ENCODE measurements around the gene SLC41A2. TPM values are rescaled to one million over a fixed set of nuclear protein-coding genes. Genes with fewer than 3 reads are reported as not detected.

SLC41A2 gene
- total RNA-seq (2012; rRNA removed) (6.8 and 14.4 TPM in 2 replicates), polyA plus RNA-seq (2012; rRNA removed) (1.2 and 1.5 TPM in 2 replicates), Bru-seq, nascent RNA (percentile 48 among the genes with signal in this experiment), BruChase-seq, experiment 1, labeled RNA remaining after a 6-hour chase (percentile 42 among the genes with signal in this experiment), BruChase-seq, experiment 2, labeled RNA remaining after a 2-hour chase (percentile 53 among the genes with signal in this experiment)
- polyA plus RNA-seq (2012; cell fraction: cytosol; rRNA removed) = 0.56 and 1.0 TPM in 2 replicates
- 0.37 and 1.00 TPM in 2 replicates for polyA plus RNA-seq (2012; cell fraction: nucleus; rRNA removed; ENCODE audit: low replicate concordance)
- long read RNA-seq, partial matches to known transcripts = 0 of 6 reads
- long read RNA-seq, other reads (novel, unspliced or antisense) = 6 of 6 reads

GRCh38 chr12:104958001-104958804 lies at the start of gene SLC41A2:
Gene SLC41A2, minus strand, starts transcription at chr12:104958290. Its CDS starts 29,763 bp downstream, at chr12:104928527.
- Histone ChIP-seq H3K4me2 (ENCODE audit: low read depth, low read length) (peak within 1 kb of the TSS; percentile 85), H3K36me3 (ENCODE audit: control insufficient read depth, insufficient read depth, low read length) (no peaks in the 10 kb centered on the region), H2BK5ac (ENCODE audit: low read depth, low read length, poor library complexity, severe bottlenecking) (peak within 1 kb of the TSS; percentile 10), H2AK5ac (ENCODE audit: low read depth, low read length) (peak within 1 kb of the TSS; percentile 13; the same call in 1 of the 2 replicates), H3K27ac (ENCODE audit: insufficient read depth, low read length) (peak within 1 kb of the TSS; percentile 57), H3K18ac (ENCODE audit: low read depth, low read length) (peak within 1 kb of the TSS; percentile 40; the same call in 1 of the 2 replicates), H3K14ac (replicated peaks; ENCODE audit: low read depth, low read length) (peak within 1 kb of the TSS; percentile 53; the same call in 1 of the 2 replicates), H2BK120ac (ENCODE audit: low read depth, low read length) (peak within 1 kb of the TSS; percentile 73), H4K91ac (ENCODE audit: insufficient read depth, low read depth, low read length) (peak within 1 kb of the TSS; percentile 78; the same call in 1 of the 2 replicates), H2BK15ac (ENCODE audit: low read depth, low read length) (peak within 1 kb of the TSS; percentile 60; the same call in 1 of the 3 replicates), H3K9me3 (ENCODE audit: control insufficient read depth, insufficient read depth, low read length) (no peaks in the 10 kb centered on the region), H3K4me1 (ENCODE audit: control insufficient read depth, insufficient read depth, low read length) (peaks cover 10% of the 10 kb centered on the region), H2AK9ac (replicated peaks; ENCODE audit: low read depth, low read length, poor library complexity) (peak within 1 kb of the TSS; percentile 89), H4K8ac (ENCODE audit: low read depth in 2 of 2, low read length in 2 of 2) (peak within 1 kb of the TSS; percentile 77 to 85), H3K23ac (ENCODE audit: low read depth, low read length) (0 out of 2 replicates have a peak within 1 kb of the TSS, but pooled peaks have one; percentile 13), H3K9ac (ENCODE audit: low read depth, low read length) (peak within 1 kb of the TSS; percentile 75), H3K4ac (ENCODE audit: low read depth, low read length) (peak within 1 kb of the TSS; percentile 79), H3K9me1 (ENCODE audit: insufficient read depth, low read length) (no peaks in the 10 kb centered on the region), H2AFZ (replicated peaks; ENCODE audit: low read length, poor library complexity) (peak within 1 kb of the TSS; percentile 98), H3K27me3 (ENCODE audit: control insufficient read depth, insufficient read depth, low read length) (peaks cover 22% of the 10 kb centered on the region), H4K20me1 (ENCODE audit: insufficient read depth, low read length) (no peaks in the 10 kb centered on the region), H2BK20ac (ENCODE audit: low read depth, low read length) (peak within 1 kb of the TSS; percentile 40), H3K4me3 (ENCODE audit: insufficient read depth, low read depth, low read length) (peak within 1 kb of the TSS; percentile 62), H3K79me1 (ENCODE audit: low read depth in 1 of 2, low read length in 2 of 2) (no peaks in the 10 kb centered on the region), H3K56ac (ENCODE audit: extremely low read depth, insufficient read depth, low read length) (no peak within 1 kb of the TSS; the same call in 1 of the 2 replicates), H4K5ac (ENCODE audit: low read depth, low read length) (peak within 1 kb of the TSS; percentile 38)
- TF ChIP-seq CEBPB (IDR thresholded peaks at IDR 0.05; ENCODE audit: low read depth, low read length) (no peak), MAZ (IDR thresholded peaks at IDR 0.05; ENCODE audit: borderline replicate concordance, low read depth, low read length) (peak; percentile 69; the same call in 1 of the 2 replicates), USF2 (IDR thresholded peaks at IDR 0.05; ENCODE audit: low read depth, low read length) (peak; percentile 77), MAFK (IDR thresholded peaks at IDR 0.05; ENCODE audit: low read depth, low read length) (peak; percentile 63), SMC3 (IDR thresholded peaks at IDR 0.05; ENCODE audit: low read depth, low read length) (no peak), FOS (IDR thresholded peaks at IDR 0.05; ENCODE audit: low read depth, low read length) (peak; percentile 80), BHLHE40 (IDR thresholded peaks at IDR 0.05; ENCODE audit: low read depth, low read length) (peak; percentile 56; the same call in 1 of the 2 replicates), MXI1 (IDR thresholded peaks at IDR 0.05; ENCODE audit: borderline replicate concordance, low read depth, low read length) (peak; percentile 82), NFE2L2 (IDR thresholded peaks at IDR 0.05; ENCODE audit: low read depth, low read length) (peak; percentile 63), POLR2A (IDR thresholded peaks at IDR 0.05; ENCODE audit: low read depth, low read length) (peak; percentile 59), RAD21 (IDR thresholded peaks at IDR 0.05; ENCODE audit: low read length) (no peak)
- TF ChIP-seq, protein P1, sequence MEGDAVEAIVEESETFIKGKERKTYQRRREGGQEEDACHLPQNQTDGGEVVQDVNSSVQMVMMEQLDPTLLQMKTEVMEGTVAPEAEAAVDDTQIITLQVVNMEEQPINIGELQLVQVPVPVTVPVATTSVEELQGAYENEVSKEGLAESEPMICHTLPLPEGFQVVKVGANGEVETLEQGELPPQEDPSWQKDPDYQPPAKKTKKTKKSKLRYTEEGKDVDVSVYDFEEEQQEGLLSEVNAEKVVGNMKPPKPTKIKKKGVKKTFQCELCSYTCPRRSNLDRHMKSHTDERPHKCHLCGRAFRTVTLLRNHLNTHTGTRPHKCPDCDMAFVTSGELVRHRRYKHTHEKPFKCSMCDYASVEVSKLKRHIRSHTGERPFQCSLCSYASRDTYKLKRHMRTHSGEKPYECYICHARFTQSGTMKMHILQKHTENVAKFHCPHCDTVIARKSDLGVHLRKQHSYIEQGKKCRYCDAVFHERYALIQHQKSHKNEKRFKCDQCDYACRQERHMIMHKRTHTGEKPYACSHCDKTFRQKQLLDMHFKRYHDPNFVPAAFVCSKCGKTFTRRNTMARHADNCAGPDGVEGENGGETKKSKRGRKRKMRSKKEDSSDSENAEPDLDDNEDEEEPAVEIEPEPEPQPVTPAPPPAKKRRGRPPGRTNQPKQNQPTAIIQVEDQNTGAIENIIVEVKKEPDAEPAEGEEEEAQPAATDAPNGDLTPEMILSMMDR (conservative IDR thresholded peaks at IDR 0.05; ENCODE audit: low read depth, low read length) = 0 out of 2 replicates have a peak, but pooled peaks have one; percentile 13
- DNase-seq (peak; percentile 93), ATAC-seq (ENCODE audit: low read depth) (peak; percentile 93)
- in situ Hi-C loops (cut with MboI; ENCODE audit: low sequenced_read_pairs) (no loop called here), intact Hi-C loops (cut with micrococcal nuclease) (no loop called here), dilution Hi-C loops (cut with HindIII; ENCODE audit: low sequenced_read_pairs, unreplicated experiment) (no loop called here)
- POLR2A ChIA-PET (ENCODE audit: unreplicated experiment) = no interaction called here
- WGBS, 2 experiments (ENCODE audit: extremely low coverage in 2 of 2, insufficient read length in 1 of 2) = 1% methylated on average over 17 of the region's 83 CpGs; no CpG with 5 or more reads in 1 of the 2 experiments
- no TSS peak for BruUV-seq (replicated peaks)
- CTCF ChIA-PET = interaction anchor here (0.5 kb wide), 1 partner anchor 16 kb away, joined by 4 read pairs; no protein-coding TSS in a partner anchor
